ENCODE data around the gene ZBTB39.
"Not testable (repeated sequence)": the region's sequence is repeated elsewhere in the genome, so short reads cannot be mapped to it uniquely, and the experiment has no call there.

The ZBTB39 gene

GRCh38 chr12:57019983-57020719 is 13.8 kb upstream of the ZBTB39 start:
- Histone ChIP-seq H3K36me3 (ENCODE audit: insufficient read depth, low read length) (no peaks in the 10 kb centered on the region), H3K9me3 (ENCODE audit: low read length) (no peaks in the 10 kb centered on the region), H3K27me3 (ENCODE audit: insufficient read depth, low read length) (0 out of 2 replicates have a peak, but pooled peaks cover 4% of the 10 kb centered on the region), H3K9me2 (ENCODE audit: low read depth, low read length) (no peaks in the 10 kb centered on the region), H3K9ac (ENCODE audit: low read length) (no peak overlapping the region), H3K4me3 (ENCODE audit: low read depth, low read length, poor library complexity, severe bottlenecking) (no peak overlapping the region), H3F3A (ENCODE audit: insufficient read depth, low read length) (no peaks in the 10 kb centered on the region), H3K27ac (ENCODE audit: low read depth, low read length, poor library complexity, severe bottlenecking) (no peak overlapping the region), H3K4me2 (ENCODE audit: low read length) (no peak overlapping the region), H4K20me1 (ENCODE audit: insufficient read depth, low read length) (no peaks in the 10 kb centered on the region), H3K79me2 (ENCODE audit: insufficient read depth, low read length) (no peaks in the 10 kb centered on the region), H2AFZ (ENCODE audit: low read length) (no peak overlapping the region), H3K4me1 (ENCODE audit: insufficient read depth, low read length, severe bottlenecking) (no peaks in the 10 kb centered on the region)
- TF ChIP-seq EZH2 (IDR thresholded peaks at IDR 0.05; ENCODE audit: borderline replicate concordance, low read length) (no peak), CTCF (IDR thresholded peaks at IDR 0.05; ENCODE audit: low read length) (no peak)

GRCh38 chr12:57018906-57019305 is 12.6 kb upstream of the ZBTB39 start:
- H3K79me2 ChIP-seq (ENCODE audit: insufficient read depth, low read length) = no peaks in the 10 kb centered on the region
- H3K27ac ChIP-seq (ENCODE audit: low read depth, low read length, poor library complexity, severe bottlenecking) = no peak overlapping the region

GRCh38 chr12:57018353-57018752 is 12.0 kb upstream of the ZBTB39 start:
- H3K79me2 ChIP-seq (ENCODE audit: insufficient read depth, low read length); H3K4me3 ChIP-seq (ENCODE audit: low read depth, low read length, poor library complexity, severe bottlenecking); H2AFZ ChIP-seq (ENCODE audit: low read length); H4K20me1 ChIP-seq (ENCODE audit: insufficient read depth, low read length); H3K4me2 ChIP-seq (ENCODE audit: low read length); H3K9me3 ChIP-seq (ENCODE audit: low read length); H3K9ac ChIP-seq (ENCODE audit: low read length); H3K36me3 ChIP-seq (ENCODE audit: insufficient read depth, low read length); H3K27me3 ChIP-seq (ENCODE audit: insufficient read depth, low read length); H3K27ac ChIP-seq (ENCODE audit: low read depth, low read length, poor library complexity, severe bottlenecking); H3K9me2 ChIP-seq (ENCODE audit: low read depth, low read length); H3F3A ChIP-seq (ENCODE audit: insufficient read depth, low read length); H3K4me1 ChIP-seq (ENCODE audit: insufficient read depth, low read length, severe bottlenecking): not testable (repeated sequence)

More at GRCh38 chr12:57018906-57019305, 12.6 kb upstream of the ZBTB39 start:
- Histone ChIP-seq H3K9me2 (ENCODE audit: low read depth, low read length) (no peaks in the 10 kb centered on the region), H4K20me1 (ENCODE audit: insufficient read depth, low read length) (no peaks in the 10 kb centered on the region), H3F3A (ENCODE audit: insufficient read depth, low read length) (no peaks in the 10 kb centered on the region), H3K4me2 (ENCODE audit: low read length) (no peak overlapping the region), H3K9ac (ENCODE audit: low read length) (no peak overlapping the region), H3K4me1 (ENCODE audit: insufficient read depth, low read length, severe bottlenecking) (no peaks in the 10 kb centered on the region), H2AFZ (ENCODE audit: low read length) (no peak overlapping the region), H3K9me3 (ENCODE audit: low read length) (no peaks in the 10 kb centered on the region), H3K36me3 (ENCODE audit: insufficient read depth, low read length) (no peaks in the 10 kb centered on the region), H3K4me3 (ENCODE audit: low read depth, low read length, poor library complexity, severe bottlenecking) (no peak overlapping the region), H3K27me3 (ENCODE audit: insufficient read depth, low read length) (no peaks in the 10 kb centered on the region; the same call in 1 of the 2 replicates)
- TF ChIP-seq EZH2 (IDR thresholded peaks at IDR 0.05; ENCODE audit: borderline replicate concordance, low read length) = no peak
- no peak for TF ChIP-seq CTCF (IDR thresholded peaks at IDR 0.05; ENCODE audit: low read length)

- Histone ChIP-seq H3K36me3 (ENCODE audit: insufficient read depth, low read length) (no peaks in the 10 kb centered on the region), H3K9ac (ENCODE audit: low read length) (no peak within 1 kb of the TSS), H4K20me1 (ENCODE audit: insufficient read depth, low read length) (no peaks in the 10 kb centered on the region), H3K4me2 (ENCODE audit: low read length) (no peak within 1 kb of the TSS), H3K4me3 (ENCODE audit: low read depth, low read length, poor library complexity, severe bottlenecking) (no peak within 1 kb of the TSS), H3K9me2 (ENCODE audit: low read depth, low read length) (no peaks in the 10 kb centered on the region), H3K27me3 (ENCODE audit: insufficient read depth, low read length) (peaks cover 6% of the 10 kb centered on the region; the same call in 1 of the 2 replicates), H3K27ac (ENCODE audit: low read depth, low read length, poor library complexity, severe bottlenecking) (no peak within 1 kb of the TSS), H3K79me2 (ENCODE audit: insufficient read depth, low read length) (no peaks in the 10 kb centered on the region), H3K9me3 (ENCODE audit: low read length) (no peaks in the 10 kb centered on the region), H3F3A (ENCODE audit: insufficient read depth, low read length) (no peaks in the 10 kb centered on the region), H2AFZ (ENCODE audit: low read length) (no peak within 1 kb of the TSS), H3K4me1 (ENCODE audit: insufficient read depth, low read length, severe bottlenecking) (no peaks in the 10 kb centered on the region)
- TF ChIP-seq EZH2 (IDR thresholded peaks at IDR 0.05; ENCODE audit: borderline replicate concordance, low read length) (no peak), CTCF (IDR thresholded peaks at IDR 0.05; ENCODE audit: low read length) (no peak)
Observed at GRCh38 chr12:57016348-57016747, 10.0 kb upstream of the ZBTB39 start, which contains the start of gene TAC3. Gene TAC3, minus strand, starts transcription at chr12:57016529. Its CDS starts 732 bp downstream, at chr12:57015797.

Data from OCI-LY1 (cell line).